Endothelial cell of umbilical vein (primary cell): ENCODE results near the gene ZBTB20. TPM values are rescaled to one million over a fixed set of nuclear protein-coding genes. Genes with fewer than 3 reads are reported as not detected.

Source experiments
- BruUV-seq: library from RNA; stranded (reverse); fragments of 400-500 nt; replicated peaks from 2 replicates; lab custom pipeline; 2021; lab: Mats Ljungman, UMichigan
- CTCF ChIA-PET: fragments of 300-600, 350-600 bp; sonication (Branson Sonifier 250); formaldehyde crosslinking; loops from one replicate; lab custom pipeline; 2021; ENCODE audit warnings: antibody characterized with exemption, inconsistent platforms; lab: Charles Lee
- POLR2A ChIA-PET: fragments of 300-600, 350-600 bp; sonication (Branson Sonifier 250); formaldehyde crosslinking; loops from one replicate; lab custom pipeline; 2021; ENCODE audit warnings: antibody characterized with exemption, inconsistent platforms; lab: Charles Lee
- DNase-seq: peaks from one replicate; pipeline ENCODE4 v3.0.0-alpha.2; 2011; ENCODE audit warnings: low read depth, low spot score
- FAIRE-seq: peaks from 2 replicates; lab custom pipeline; 2011; peaks lifted over from hg19 to GRCh38; lab: Jason Lieb, UNC
- H2AFZ ChIP-seq: 2 replicates; pipeline ENCODE4 v1.6.0; 2012; ENCODE audit warnings: low read depth, low read length, control low read depth, inconsistent platforms
- H3K27ac ChIP-seq: 2 replicates; pipeline ENCODE4 v1.5.1; 2011; ENCODE audit warnings: low read depth, mild to moderate bottlenecking, control low read depth, low read length, moderate library complexity; ENCODE audit not compliant: insufficient read depth
- H3K27me3 ChIP-seq, 2 experiments: 2 replicates each; pipeline versions ENCODE4 v1.6.0 to v1.6.1; 2011; ENCODE audit warnings: low read length in 2 of 2, mixed read lengths in 1 of 2; ENCODE audit not compliant: control insufficient read depth in 2 of 2, insufficient read depth in 2 of 2
- H3K36me3 ChIP-seq, 2 experiments: 2 replicates in 1 of 2; 3 replicates in 1 of 2; pipeline ENCODE4 v1.5.1; 2011; ENCODE audit warnings: low read length in 2 of 2, mild to moderate bottlenecking in 1 of 2, moderate library complexity in 1 of 2; ENCODE audit not compliant: control insufficient read depth in 2 of 2, insufficient read depth in 2 of 2; ENCODE audit errors: extremely low read depth in 1 of 2
- H3K4me1 ChIP-seq: 3 replicates; pipeline ENCODE4 v1.5.1; 2011; ENCODE audit warnings: mild to moderate bottlenecking, low read length; ENCODE audit not compliant: control insufficient read depth, insufficient read depth; ENCODE audit errors: extremely low read depth
- H3K4me2 ChIP-seq: 2 replicates; pipeline ENCODE4 v1.6.1; 2011; ENCODE audit warnings: low read length, control low read depth, mixed read lengths; ENCODE audit not compliant: insufficient read depth
- H3K4me3 ChIP-seq, 3 experiments: fragments of 200-600 bp in 1 of 3; sonication (generic), shearing (Covaris generic) in 1 of 3; replicated peaks in 1 of 3; 2 replicates each; pipeline ENCODE4 v1.5.1; 2011 to 2016; ENCODE audit warnings: control low read depth in 3 of 3, low read length in 3 of 3, mild to moderate bottlenecking in 2 of 3, inconsistent platforms in 1 of 3, low read depth in 1 of 3, moderate library complexity in 1 of 3; ENCODE audit not compliant: insufficient read depth in 1 of 3
- H3K79me2 ChIP-seq: 2 replicates; pipeline ENCODE4 v1.6.0; 2012; ENCODE audit warnings: low read length, inconsistent platforms; ENCODE audit not compliant: control insufficient read depth, insufficient read depth
- H3K9ac ChIP-seq: replicated peaks from 2 replicates; pipeline ENCODE3; 2011; ENCODE audit warnings: low read length, control low read depth; ENCODE audit not compliant: insufficient read depth; ENCODE audit errors: extremely low read depth
- H3K9me1 ChIP-seq: replicated peaks from 3 replicates; pipeline ENCODE4 v1.6.0; 2011; ENCODE audit warnings: mild to moderate bottlenecking, low read length; ENCODE audit not compliant: control insufficient read depth, insufficient read depth; ENCODE audit errors: extremely low read depth
- H3K9me3 ChIP-seq: replicated peaks from 2 replicates; pipeline ENCODE4 v1.5.1; 2012; ENCODE audit warnings: low read length, inconsistent platforms; ENCODE audit not compliant: control insufficient read depth, insufficient read depth
- H4K20me1 ChIP-seq: replicated peaks from 2 replicates; pipeline ENCODE3; 2011; ENCODE audit warnings: mild to moderate bottlenecking, low read length; ENCODE audit not compliant: control insufficient read depth, insufficient read depth; ENCODE audit errors: extremely low read depth
- CTCF ChIP-seq, 2 donors: IDR thresholded peaks; 1 replicate in 1 of 2; 2 replicates in 1 of 2; pipeline ENCODE4 v1.5.1; 2011; ENCODE audit warnings: low read length in 2 of 2, mild to moderate bottlenecking in 2 of 2, moderate library complexity in 2 of 2, control low read depth in 1 of 2, inconsistent platforms in 1 of 2, low read depth in 1 of 2; ENCODE audit not compliant: insufficient read depth in 1 of 2; ENCODE audit errors: extremely low read depth in 1 of 2
- EZH2 ChIP-seq: IDR thresholded peaks from 2 replicates; pipeline ENCODE4 v1.6.1; 2012; ENCODE audit warnings: borderline replicate concordance, low read depth, mild to moderate bottlenecking, moderate library complexity, low read length, inconsistent platforms; ENCODE audit not compliant: severe bottlenecking
- FOS ChIP-seq: IDR thresholded peaks from 2 replicates; pipeline ENCODE4 v1.6.1; 2011; ENCODE audit warnings: mild to moderate bottlenecking, low read length, moderate library complexity, borderline replicate concordance; ENCODE audit not compliant: insufficient read depth
- GATA2 ChIP-seq: IDR thresholded peaks from 2 replicates; pipeline ENCODE4 v1.7.0; 2011; ENCODE audit warnings: low read depth, mild to moderate bottlenecking, moderate library complexity, mixed read lengths, low read length; ENCODE audit not compliant: insufficient read length, insufficient read depth
- JUN ChIP-seq: IDR thresholded peaks from 2 replicates; pipeline ENCODE4 v1.6.1; 2011; ENCODE audit warnings: borderline replicate concordance, low read depth; ENCODE audit not compliant: insufficient read length, insufficient read depth
- MAX ChIP-seq: IDR thresholded peaks from 2 replicates; pipeline ENCODE4 v1.6.1; 2011; ENCODE audit not compliant: insufficient read depth, insufficient read length
- MYC ChIP-seq: IDR thresholded peaks from one replicate; pipeline ENCODE4 v1.6.1; 2011; ENCODE audit warnings: mild to moderate bottlenecking, low read depth, low read length
- POLR2A ChIP-seq: IDR thresholded peaks from 2 replicates; pipeline ENCODE4 v1.6.1; 2012; ENCODE audit warnings: low read depth, mild to moderate bottlenecking, control low read depth, low read length
- POLR2AphosphoS5 ChIP-seq: IDR thresholded peaks from 2 replicates; pipeline ENCODE4 v1.6.1; 2012; ENCODE audit warnings: low read depth, mild to moderate bottlenecking, control low read depth, low read length, moderate library complexity; ENCODE audit not compliant: insufficient read depth
- dilution Hi-C: fragments of 300-500 bp; cut with MboI; formaldehyde crosslinking; loops from one replicate; pipeline ENCODE4 v1.15.0; 2019; ENCODE audit warnings: low sequenced_read_pairs; ENCODE audit not compliant: extremely low pct_ligation_motif_present
- intact Hi-C: fragments of 100-400 bp; cut with micrococcal nuclease; formaldehyde crosslinking; loops from one replicate; pipeline ENCODE4 v1.10.0; 2022
- polyA plus RNA-seq, 4 experiments: library from polyadenylated mRNA; depleted of rRNA in 3 of 4; stranded (reverse) in 3 of 4; unstranded in 1 of 4; fragments of >200 nt; gene quantifications; 2 replicates each; pipeline versions ENCODE4 v1.2.1 to v1.2.3, GENCODE V29; 2011 to 2012; ENCODE audit warnings: missing spikeins in 1 of 4
- total RNA-seq: library from RNA; stranded (reverse); gene quantifications from 2 replicates; pipeline ENCODE4 v1.2.3, GENCODE V29; 2021

Gene ZBTB20
- total and polyA plus RNA-seq, 2 donors (not counting 3 experiments of a cell fraction or from before 2014, with no cell fraction given), result 2.1 to 20.5 TPM

DNA sequence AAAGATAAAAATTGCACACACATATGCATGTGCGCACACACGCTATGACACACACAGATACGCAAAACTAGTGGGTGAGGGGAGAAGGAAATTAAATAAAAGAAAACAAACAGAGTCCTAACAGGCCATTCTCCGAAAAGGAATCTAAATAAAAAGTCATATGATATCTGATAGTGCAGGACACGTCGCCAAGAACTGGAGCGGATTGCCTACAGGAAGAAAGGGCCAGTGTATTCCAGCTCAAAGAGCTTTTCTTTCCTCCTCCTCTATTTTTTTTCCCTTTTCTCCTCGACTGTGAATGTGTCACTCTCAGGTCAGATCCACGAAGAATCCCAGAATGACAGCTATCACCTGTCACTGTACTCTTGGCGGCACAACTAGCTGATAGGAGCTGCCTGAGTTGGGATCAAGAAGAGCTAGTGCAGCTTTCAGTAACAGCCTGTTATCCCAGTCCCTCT, 695.5 kb downstream of the ZBTB20 start:
- H3K4me1 ChIP-seq, result peaks cover 9% of the 10 kb centered on the region
- H3K4me2 ChIP-seq, result peak overlapping the region; percentile 53
- no peak overlapping the region for H3K9ac ChIP-seq
- FAIRE-seq (no peak), DNase-seq (peak; percentile 66)
- BruUV-seq, result no TSS peak
- H2AFZ ChIP-seq, result no peak overlapping the region
- no peaks in the 10 kb centered on the region for H3K79me2 ChIP-seq
- no peaks in the 10 kb centered on the region for H3K9me3 ChIP-seq
- intact Hi-C loops (no loop called here), dilution Hi-C loops (no loop called here)
- no peaks in the 10 kb centered on the region for H4K20me1 ChIP-seq
- TF ChIP-seq FOS (no peak), EZH2 (no peak), POLR2A (no peak), GATA2 (no peak), MAX (no peak), MYC (no peak), JUN (no peak)
- no peak overlapping the region for H3K4me3 ChIP-seq
- no peaks in the 10 kb centered on the region for H3K27me3 ChIP-seq
- H3K9me1 ChIP-seq, result no peaks in the 10 kb centered on the region
- H3K27ac ChIP-seq, result no peak overlapping the region
- ChIA-PET CTCF (interaction anchor here (0.8 to 1.5 kb wide), 4 partner anchors 9 to 89 kb away, joined by 3 to 6 read pairs (median 3); no protein-coding TSS in a partner anchor), POLR2A (no interaction called here)
- H3K36me3 ChIP-seq, result no peaks in the 10 kb centered on the region

DNA sequence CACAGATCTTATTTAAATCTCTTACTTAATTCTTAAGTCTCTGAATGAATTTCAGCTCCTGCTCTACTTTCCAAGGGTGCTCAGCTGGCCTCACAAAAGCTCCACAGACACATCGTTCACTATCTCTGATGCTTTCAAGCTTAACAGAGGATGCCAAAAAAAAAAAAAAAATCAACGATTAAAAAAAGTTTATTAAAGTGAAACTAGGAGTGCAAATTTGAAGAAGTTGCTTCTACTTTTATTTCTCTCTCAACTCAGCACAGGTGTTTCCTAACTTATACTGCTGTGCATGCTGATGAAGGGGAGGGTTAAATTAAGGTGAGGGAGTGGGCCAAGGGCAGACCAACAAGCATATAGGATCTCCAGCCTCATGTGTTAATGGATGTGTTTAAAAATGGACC, 696.0 kb downstream of the ZBTB20 start:
- no TSS peak for BruUV-seq
- FAIRE-seq (no peak), DNase-seq (no peak)
- no peaks in the 10 kb centered on the region for H3K79me2 ChIP-seq
- no peak overlapping the region for H3K27ac ChIP-seq
- H3K4me2 ChIP-seq, result peak overlapping the region; percentile 53
- H3K9ac ChIP-seq, result no peak overlapping the region
- POLR2A ChIA-PET, result no interaction called here
- intact Hi-C loops (no loop called here), dilution Hi-C loops (no loop called here)
- no peaks in the 10 kb centered on the region for H3K36me3 ChIP-seq
- no peak overlapping the region for H3K4me3 ChIP-seq
- H3K9me3 ChIP-seq, result no peaks in the 10 kb centered on the region
- no peak overlapping the region for H2AFZ ChIP-seq
- CTCF ChIA-PET, result interaction anchor here (0.8 to 1.4 kb wide), 3 partner anchors 9 to 88 kb away, joined by 3 to 6 read pairs (median 3); no protein-coding TSS in a partner anchor
- no peak for TF ChIP-seq JUN
- TF ChIP-seq CTCF (IDR thresholded peaks at IDR 0.05; ENCODE audit: extremely low read depth in 1 of 2, insufficient read depth in 1 of 2, low read depth in 1 of 2, low read length in 2 of 2), result no peak
- TF ChIP-seq FOS, result no peak
- no peak for TF ChIP-seq POLR2AphosphoS5
- no peak for TF ChIP-seq GATA2
- no peak for TF ChIP-seq POLR2A
- TF ChIP-seq EZH2, result no peak
- no peak for TF ChIP-seq MYC
- no peak for TF ChIP-seq MAX
- no peaks in the 10 kb centered on the region for H3K9me1 ChIP-seq
- no peaks in the 10 kb centered on the region for H4K20me1 ChIP-seq
- H3K27me3 ChIP-seq, result no peaks in the 10 kb centered on the region
- H3K4me1 ChIP-seq, result peaks cover 9% of the 10 kb centered on the region
